DOHH2 (cell line): Measurements from ENCODE around the gene FAM72B.
"Not testable (repeated sequence)": the region's sequence is repeated elsewhere in the genome, so short reads cannot be mapped to it uniquely, and the experiment has no call there.

Experiments
- EZH2phosphoT487 ChIP-seq: fragments of 200-600 bp; sonication (generic); IDR thresholded peaks from 2 replicates; pipeline ENCODE4 v1.6.1; 2017; ENCODE audit warnings: borderline replicate concordance, mild to moderate bottlenecking, antibody characterized with exemption, low read length, moderate library complexity, mixed read lengths
- TF ChIP-seq, protein P1 (sequence below): fragments of 200-600 bp; sonication (generic); IDR thresholded peaks from one replicate; pipeline ENCODE4 v1.5.1; 2014; ENCODE audit warnings: antibody characterized with exemption, mild to moderate bottlenecking, low read depth, low read length; ENCODE audit not compliant: poor library complexity, severe bottlenecking

DNA sequence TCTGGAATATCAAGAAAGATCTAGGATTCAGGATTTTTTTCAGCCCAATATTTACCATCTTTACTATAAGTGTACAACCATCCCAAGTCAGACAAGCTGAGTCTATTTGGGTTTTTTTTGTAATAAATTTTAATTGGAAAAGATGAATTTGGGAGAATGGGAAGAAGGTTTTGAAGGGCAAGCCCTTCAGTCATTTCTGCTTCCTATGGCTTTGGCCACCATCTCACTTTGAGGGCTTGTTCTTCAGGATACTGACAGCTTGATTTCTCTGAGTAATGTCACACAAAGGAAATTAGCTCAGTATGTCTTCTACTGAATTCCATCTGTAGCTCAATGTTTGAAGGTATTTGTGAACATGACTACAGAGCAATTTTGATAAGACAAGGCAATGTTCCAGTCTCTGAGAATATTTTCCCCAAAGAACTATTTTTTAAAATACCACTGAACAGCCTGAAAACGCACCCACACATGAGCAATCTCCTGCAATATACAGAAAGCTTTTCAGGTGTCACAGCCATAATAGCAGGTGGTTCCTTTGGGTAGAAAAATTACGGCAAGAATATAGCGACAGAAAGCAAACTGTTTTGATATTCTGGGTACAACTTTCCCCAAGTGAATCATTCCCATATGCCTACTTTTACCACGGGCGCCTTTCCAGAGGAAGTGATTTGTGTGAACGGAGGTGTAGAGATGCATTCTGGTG is 22.8 kb downstream of the FAM72B start:
- TF ChIP-seq, protein P1, sequence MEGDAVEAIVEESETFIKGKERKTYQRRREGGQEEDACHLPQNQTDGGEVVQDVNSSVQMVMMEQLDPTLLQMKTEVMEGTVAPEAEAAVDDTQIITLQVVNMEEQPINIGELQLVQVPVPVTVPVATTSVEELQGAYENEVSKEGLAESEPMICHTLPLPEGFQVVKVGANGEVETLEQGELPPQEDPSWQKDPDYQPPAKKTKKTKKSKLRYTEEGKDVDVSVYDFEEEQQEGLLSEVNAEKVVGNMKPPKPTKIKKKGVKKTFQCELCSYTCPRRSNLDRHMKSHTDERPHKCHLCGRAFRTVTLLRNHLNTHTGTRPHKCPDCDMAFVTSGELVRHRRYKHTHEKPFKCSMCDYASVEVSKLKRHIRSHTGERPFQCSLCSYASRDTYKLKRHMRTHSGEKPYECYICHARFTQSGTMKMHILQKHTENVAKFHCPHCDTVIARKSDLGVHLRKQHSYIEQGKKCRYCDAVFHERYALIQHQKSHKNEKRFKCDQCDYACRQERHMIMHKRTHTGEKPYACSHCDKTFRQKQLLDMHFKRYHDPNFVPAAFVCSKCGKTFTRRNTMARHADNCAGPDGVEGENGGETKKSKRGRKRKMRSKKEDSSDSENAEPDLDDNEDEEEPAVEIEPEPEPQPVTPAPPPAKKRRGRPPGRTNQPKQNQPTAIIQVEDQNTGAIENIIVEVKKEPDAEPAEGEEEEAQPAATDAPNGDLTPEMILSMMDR = not testable (repeated sequence)
- not testable (repeated sequence) for TF ChIP-seq EZH2phosphoT487
